SJSA1 (cell line): Measurements from ENCODE around the gene JSRP1. TPM values are rescaled to one million over a fixed set of nuclear protein-coding genes. Genes with fewer than 3 reads are reported as not detected.
"Not testable (repeated sequence)": the region's sequence is repeated elsewhere in the genome, so short reads cannot be mapped to it uniquely, and the experiment has no call there.

Experiments used
- DNase-seq, 2 experiments: peaks; one replicate each; pipeline ENCODE4 v3.0.0-alpha.2; 2015 to 2020; ENCODE audit warnings: low spot score in 2 of 2, low read depth in 1 of 2
- H3K27ac ChIP-seq: fragments of 250-450 bp; sonication (Bioruptor Pico); 2 replicates; pipeline ENCODE4 v1.5.1; 2020; ENCODE audit warnings: mild to moderate bottlenecking, moderate library complexity
- H3K27me3 ChIP-seq: fragments of 250-450 bp; sonication (Bioruptor Pico); replicated peaks from 2 replicates; pipeline ENCODE4 v1.5.1; 2020; ENCODE audit warnings: mild to moderate bottlenecking, moderate library complexity
- H3K36me3 ChIP-seq: fragments of 250-450 bp; sonication (Bioruptor Pico); 2 replicates; pipeline ENCODE4 v1.5.1; 2020; ENCODE audit warnings: mild to moderate bottlenecking
- H3K4me1 ChIP-seq: fragments of 250-450 bp; sonication (Bioruptor Pico); replicated peaks from 2 replicates; pipeline ENCODE4 v1.6.1; 2021; ENCODE audit warnings: mild to moderate bottlenecking
- H3K4me3 ChIP-seq: fragments of 250-450 bp; sonication (Bioruptor Pico); 2 replicates; pipeline ENCODE4 v1.5.1; 2020; ENCODE audit warnings: mild to moderate bottlenecking
- H3K9me3 ChIP-seq: fragments of 250-450 bp; sonication (Bioruptor Pico); replicated peaks from 2 replicates; pipeline ENCODE4 v1.5.1; 2020; ENCODE audit warnings: mild to moderate bottlenecking
- total RNA-seq: library from RNA; depleted of rRNA; stranded (reverse); fragments of >200 nt; shearing (Covaris generic); gene quantifications from 2 replicates; pipeline ENCODE4 v1.2.3, GENCODE V29; 2014

The JSRP1 gene
- total RNA-seq, 1 experiment from 2014 or later = not detected

- Histone ChIP-seq H3K4me1 (no peaks in the 10 kb centered on the region), H3K27ac (no peak overlapping the region), H3K36me3 (no peaks in the 10 kb centered on the region), H3K9me3 (no peaks in the 10 kb centered on the region), H3K4me3 (no peak overlapping the region), H3K27me3 (no peaks in the 10 kb centered on the region; the same call in 1 of the 2 replicates)
- no peak for DNase-seq
These were observed 32.8 kb upstream of the JSRP1 start for GRCh38 chr19:2288818-2289713.

- no peak overlapping the region for H3K27ac ChIP-seq
- H3K36me3 ChIP-seq = no peaks in the 10 kb centered on the region
- no peaks in the 10 kb centered on the region for H3K9me3 ChIP-seq
- no peaks in the 10 kb centered on the region for H3K4me1 ChIP-seq
- no peaks in the 10 kb centered on the region; the same call in 1 of the 2 replicates for H3K27me3 ChIP-seq
- H3K4me3 ChIP-seq = no peak overlapping the region
- DNase-seq = no peak
These were observed 32.2 kb upstream of the JSRP1 start for GRCh38 chr19:2288338-2288817.

- DNase-seq = no peak
- no peak overlapping the region for H3K27ac ChIP-seq
- H3K27me3 ChIP-seq = no peaks in the 10 kb centered on the region; the same call in 1 of the 2 replicates
- no peaks in the 10 kb centered on the region for H3K4me1 ChIP-seq
- no peaks in the 10 kb centered on the region for H3K36me3 ChIP-seq
- no peak overlapping the region for H3K4me3 ChIP-seq
- no peaks in the 10 kb centered on the region for H3K9me3 ChIP-seq
These were observed 31.5 kb upstream of the JSRP1 start for GRCh38 chr19:2287585-2288337.

GRCh38 chr19:2286402-2287140 is 30.4 kb upstream of the JSRP1 start:
- no peak for DNase-seq
- H3K9me3 ChIP-seq = no peaks in the 10 kb centered on the region
- no peaks in the 10 kb centered on the region for H3K36me3 ChIP-seq
- H3K4me3 ChIP-seq = no peak overlapping the region
- no peak overlapping the region for H3K27ac ChIP-seq
- peaks cover 6% of the 10 kb centered on the region for H3K4me1 ChIP-seq
- no peaks in the 10 kb centered on the region; the same call in 1 of the 2 replicates for H3K27me3 ChIP-seq

- H3K4me3 ChIP-seq = no peak overlapping the region
- H3K27ac ChIP-seq = no peak overlapping the region
- H3K4me1 ChIP-seq = peaks cover 6% of the 10 kb centered on the region
- no peaks in the 10 kb centered on the region for H3K9me3 ChIP-seq
- no peaks in the 10 kb centered on the region for H3K36me3 ChIP-seq
- DNase-seq = no peak
- no peaks in the 10 kb centered on the region for H3K27me3 ChIP-seq
These were observed 27.8 kb upstream of the JSRP1 start for GRCh38 chr19:2283835-2284507.

DNA sequence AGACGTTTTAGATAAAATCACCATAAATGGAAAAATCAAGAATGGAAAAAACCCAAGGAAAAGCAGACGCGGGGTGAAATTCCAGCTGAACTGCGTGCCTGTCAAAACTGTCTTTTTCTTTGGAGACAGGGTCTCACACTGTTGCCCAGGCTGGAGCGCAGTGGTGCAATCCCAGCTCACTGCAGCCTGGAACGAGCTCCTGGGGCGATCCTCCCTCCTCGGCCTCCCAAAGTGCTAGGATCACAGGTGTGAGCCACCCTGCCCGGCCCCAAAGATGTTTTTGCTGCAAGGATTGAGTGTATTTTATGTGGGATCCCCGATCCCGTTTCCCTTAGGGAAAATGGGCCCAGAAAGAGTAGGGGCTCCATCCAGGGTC is 26.6 kb upstream of the JSRP1 start:
- Histone ChIP-seq H3K27ac (no peak overlapping the region), H3K36me3 (no peaks in the 10 kb centered on the region), H3K4me3 (no peak overlapping the region), H3K4me1 (peaks cover 6% of the 10 kb centered on the region), H3K27me3 (no peaks in the 10 kb centered on the region), H3K9me3 (no peaks in the 10 kb centered on the region)
- DNase-seq = no peak

DNA sequence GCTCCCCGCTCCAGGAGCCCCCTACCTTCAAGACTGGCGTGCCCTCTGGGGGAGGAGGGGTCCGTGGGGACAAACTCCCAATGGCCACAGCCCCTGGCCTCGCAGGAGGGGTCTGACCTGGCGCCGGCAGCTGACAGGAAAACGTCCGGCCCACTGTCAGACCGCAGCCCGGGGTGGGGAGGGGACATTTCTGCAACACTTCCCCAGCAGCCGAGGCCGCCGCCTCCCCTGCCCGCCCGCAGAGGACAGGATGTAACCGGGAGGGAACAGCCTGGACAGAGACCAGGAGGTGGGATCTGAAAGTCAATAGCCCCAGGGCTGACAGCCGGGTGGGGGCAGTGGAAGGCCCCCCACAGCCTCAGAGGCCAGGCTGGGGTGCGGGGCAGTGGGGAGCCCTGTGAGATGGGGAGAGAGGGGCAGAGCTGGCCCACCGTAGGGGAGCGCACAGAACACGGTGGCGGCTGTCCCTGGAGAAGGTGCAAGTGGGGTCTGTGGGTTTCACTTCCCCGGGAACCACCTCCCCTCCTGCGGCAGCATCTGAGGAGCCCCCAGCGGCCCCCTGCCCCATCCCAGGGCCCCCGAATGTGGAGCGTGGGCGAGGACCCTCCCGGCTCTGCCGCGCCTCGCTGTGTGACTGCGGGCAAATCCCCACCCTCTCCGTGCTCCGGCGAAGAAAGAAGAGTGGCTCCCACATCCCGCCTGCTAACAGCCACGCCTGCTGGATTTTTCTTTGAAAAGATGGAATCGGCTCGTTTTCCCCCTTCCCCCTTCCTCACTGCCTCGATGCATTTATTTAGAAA is 26.0 kb upstream of the JSRP1 start, which contains the start of gene PEAK3:
PEAK3 (minus strand) TSS at position 114 of the 800 bp plus-strand sequence. CDS start 1,244 bp downstream, outside the sequence.
- no peak within 1 kb of the TSS for H3K27ac ChIP-seq
- H3K4me1 ChIP-seq = peaks cover 6% of the 10 kb centered on the region
- no peaks in the 10 kb centered on the region for H3K27me3 ChIP-seq
- H3K4me3 ChIP-seq = no peak within 1 kb of the TSS
- DNase-seq = no peak
- peaks cover 2% of the 10 kb centered on the region; the same call in 1 of the 2 replicates for H3K36me3 ChIP-seq
- no peaks in the 10 kb centered on the region for H3K9me3 ChIP-seq

DNA sequence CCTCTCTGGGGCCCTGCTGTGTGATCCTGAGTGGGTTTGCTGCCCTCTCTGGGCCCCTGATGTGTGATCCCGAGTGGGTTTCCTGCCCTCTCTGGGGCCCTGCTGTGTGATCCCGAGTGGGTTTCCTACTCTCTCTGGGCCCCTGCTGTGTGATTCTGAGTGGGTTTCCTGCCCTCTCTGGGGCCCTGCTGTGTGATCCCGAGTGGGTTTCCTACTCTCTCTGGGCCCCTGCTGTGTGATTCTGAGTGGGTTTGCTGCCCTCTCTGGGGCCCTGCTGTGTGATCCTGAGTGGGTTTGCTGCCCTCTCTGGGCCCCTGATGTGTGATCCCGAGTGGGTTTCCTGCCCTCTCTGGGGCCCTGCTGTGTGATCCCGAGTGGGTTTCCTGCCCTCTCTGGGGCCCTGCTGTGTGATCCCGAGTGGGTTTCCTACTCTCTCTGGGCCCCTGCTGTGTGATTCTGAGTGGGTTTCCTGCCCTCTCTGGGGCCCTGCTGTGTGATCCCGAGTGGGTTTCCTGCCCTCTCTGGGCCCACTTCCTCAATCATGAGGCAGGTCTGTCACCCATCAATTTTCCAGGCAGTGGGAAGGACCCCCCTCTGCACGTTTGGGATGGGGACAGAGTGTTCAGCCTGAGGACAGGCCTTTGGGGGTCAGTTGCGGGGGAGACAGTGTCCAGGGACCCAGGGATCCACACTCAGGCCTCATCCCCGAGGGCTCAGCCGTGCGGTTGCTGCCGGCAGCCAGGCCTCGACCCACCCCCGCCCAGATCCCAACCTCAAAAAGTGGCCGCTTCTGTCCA is 25.2 kb upstream of the JSRP1 start:
- not testable (repeated sequence) for DNase-seq, H3K27me3 ChIP-seq, H3K4me1 ChIP-seq, H3K27ac ChIP-seq, H3K9me3 ChIP-seq, H3K4me3 ChIP-seq
- peaks cover 10% of the 10 kb centered on the region for H3K36me3 ChIP-seq

DNA sequence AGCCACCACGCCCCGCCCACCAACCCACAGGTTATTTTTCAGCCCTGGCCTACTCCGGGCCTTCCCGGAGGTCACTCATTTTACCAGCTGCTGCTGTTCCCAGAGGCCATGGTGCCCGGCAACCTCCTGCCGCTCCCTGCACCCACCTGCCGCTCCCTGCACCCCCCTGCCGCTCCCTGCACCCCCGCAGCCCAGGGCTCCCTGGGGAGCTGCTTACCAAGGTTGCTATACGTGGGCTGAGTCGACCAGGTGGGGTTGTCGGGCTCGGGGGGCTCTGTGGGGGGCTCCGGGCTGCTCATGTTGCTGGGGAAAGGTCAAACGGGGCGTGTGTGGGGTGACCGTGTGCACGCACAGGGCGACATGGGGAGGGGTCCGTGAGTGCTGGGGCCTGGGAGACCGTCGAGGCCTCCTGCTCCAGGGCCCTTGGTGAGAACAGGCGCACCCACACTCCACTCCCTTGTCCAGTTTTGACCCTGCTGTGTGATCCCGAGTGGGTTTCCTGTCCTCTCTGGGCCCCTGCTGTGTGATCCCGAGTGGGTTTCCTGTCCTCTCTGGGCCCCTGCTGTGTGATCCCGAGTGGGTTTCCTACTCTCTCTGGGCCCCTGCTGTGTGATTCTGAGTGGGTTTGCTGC is 24.5 kb upstream of the JSRP1 start:
- Histone ChIP-seq H3K36me3 (peaks cover 17% of the 10 kb centered on the region), H3K9me3 (no peaks in the 10 kb centered on the region), H3K4me1 (peaks cover 6% of the 10 kb centered on the region), H3K27me3 (no peaks in the 10 kb centered on the region), H3K27ac (no peak overlapping the region), H3K4me3 (no peak overlapping the region)
- no peak for DNase-seq

DNA sequence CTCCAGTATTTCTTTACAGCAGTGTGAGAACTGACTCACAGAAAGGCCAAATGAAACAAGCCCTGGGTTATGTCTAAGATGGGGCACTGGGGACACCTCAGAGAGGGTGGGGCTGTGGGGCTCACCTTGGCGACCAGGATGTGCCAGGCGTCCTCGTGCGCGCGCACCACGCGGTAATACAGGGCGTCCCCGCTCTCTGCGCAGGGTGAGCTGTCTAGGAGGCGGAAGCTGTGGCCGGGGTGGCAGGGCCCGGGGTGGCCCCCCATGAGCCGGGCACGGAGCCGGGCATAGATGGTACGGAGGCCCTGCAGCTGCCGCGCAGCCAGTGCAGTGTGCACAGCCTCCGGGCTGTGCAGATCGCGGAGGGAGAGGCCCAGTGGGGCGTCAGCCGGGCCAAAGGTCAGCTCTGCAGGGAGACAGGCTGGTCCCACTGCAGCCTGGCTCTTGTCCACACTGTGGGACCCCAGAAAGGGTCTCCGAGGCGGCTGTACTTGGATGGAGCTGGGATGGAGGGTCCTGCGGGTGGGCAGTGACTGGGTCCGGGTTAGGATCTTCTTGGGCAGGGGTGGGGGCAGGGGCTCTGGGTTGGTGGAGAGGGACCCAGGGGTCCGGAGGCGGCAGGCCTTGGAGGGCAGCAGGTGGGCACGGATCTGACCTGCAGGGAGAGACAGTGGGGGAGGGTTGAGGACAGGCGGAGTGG is 22.4 kb upstream of the JSRP1 start:
- Histone ChIP-seq H3K27ac (no peak overlapping the region), H3K27me3 (no peaks in the 10 kb centered on the region), H3K36me3 (peaks cover 37% of the 10 kb centered on the region), H3K4me1 (peaks cover 12% of the 10 kb centered on the region), H3K9me3 (no peaks in the 10 kb centered on the region), H3K4me3 (no peak overlapping the region)
- no peak for DNase-seq

- no peaks in the 10 kb centered on the region for H3K9me3 ChIP-seq
- H3K4me3 ChIP-seq = no peak overlapping the region
- no peaks in the 10 kb centered on the region for H3K27me3 ChIP-seq
- H3K36me3 ChIP-seq = peaks cover 52% of the 10 kb centered on the region
- H3K4me1 ChIP-seq = peaks cover 18% of the 10 kb centered on the region
- H3K27ac ChIP-seq = no peak overlapping the region
- no peak for DNase-seq
These were observed 20.9 kb upstream of the JSRP1 start for GRCh38 chr19:2277138-2277537.
